Endothelial cell of umbilical vein (primary cell): Measurements from ENCODE around the gene TMEM119. TPM values are rescaled to one million over a fixed set of nuclear protein-coding genes. Genes with fewer than 3 reads are reported as not detected.

Experiments used
- BruUV-seq: library from RNA; stranded (reverse); fragments of 400-500 nt; replicated peaks from 2 replicates; lab custom pipeline; 2021; lab: Mats Ljungman, UMichigan
- CTCF ChIA-PET: fragments of 300-600, 350-600 bp; sonication (Branson Sonifier 250); formaldehyde crosslinking; loops from one replicate; lab custom pipeline; 2021; ENCODE audit warnings: antibody characterized with exemption, inconsistent platforms; lab: Charles Lee
- POLR2A ChIA-PET: fragments of 300-600, 350-600 bp; sonication (Branson Sonifier 250); formaldehyde crosslinking; loops from one replicate; lab custom pipeline; 2021; ENCODE audit warnings: antibody characterized with exemption, inconsistent platforms; lab: Charles Lee
- DNase-seq: peaks from one replicate; pipeline ENCODE4 v3.0.0-alpha.2; 2011; ENCODE audit warnings: low read depth, low spot score
- FAIRE-seq: peaks from 2 replicates; lab custom pipeline; 2011; peaks lifted over from hg19 to GRCh38; lab: Jason Lieb, UNC
- H2AFZ ChIP-seq: 2 replicates; pipeline ENCODE4 v1.6.0; 2012; ENCODE audit warnings: low read depth, low read length, control low read depth, inconsistent platforms
- H3K27ac ChIP-seq: 2 replicates; pipeline ENCODE4 v1.5.1; 2011; ENCODE audit warnings: low read depth, mild to moderate bottlenecking, control low read depth, low read length, moderate library complexity; ENCODE audit not compliant: insufficient read depth
- H3K27me3 ChIP-seq, 2 experiments: 2 replicates each; pipeline versions ENCODE4 v1.6.0 to v1.6.1; 2011; ENCODE audit warnings: low read length in 2 of 2, mixed read lengths in 1 of 2; ENCODE audit not compliant: control insufficient read depth in 2 of 2, insufficient read depth in 2 of 2
- H3K36me3 ChIP-seq, 2 experiments: 2 replicates in 1 of 2; 3 replicates in 1 of 2; pipeline ENCODE4 v1.5.1; 2011; ENCODE audit warnings: low read length in 2 of 2, mild to moderate bottlenecking in 1 of 2, moderate library complexity in 1 of 2; ENCODE audit not compliant: control insufficient read depth in 2 of 2, insufficient read depth in 2 of 2; ENCODE audit errors: extremely low read depth in 1 of 2
- H3K4me1 ChIP-seq: 3 replicates; pipeline ENCODE4 v1.5.1; 2011; ENCODE audit warnings: mild to moderate bottlenecking, low read length; ENCODE audit not compliant: control insufficient read depth, insufficient read depth; ENCODE audit errors: extremely low read depth
- H3K4me2 ChIP-seq: 2 replicates; pipeline ENCODE4 v1.6.1; 2011; ENCODE audit warnings: low read length, control low read depth, mixed read lengths; ENCODE audit not compliant: insufficient read depth
- H3K4me3 ChIP-seq, 3 experiments: fragments of 200-600 bp in 1 of 3; sonication (generic), shearing (Covaris generic) in 1 of 3; replicated peaks in 1 of 3; 2 replicates each; pipeline ENCODE4 v1.5.1; 2011 to 2016; ENCODE audit warnings: control low read depth in 3 of 3, low read length in 3 of 3, mild to moderate bottlenecking in 2 of 3, inconsistent platforms in 1 of 3, low read depth in 1 of 3, moderate library complexity in 1 of 3; ENCODE audit not compliant: insufficient read depth in 1 of 3
- H3K79me2 ChIP-seq: 2 replicates; pipeline ENCODE4 v1.6.0; 2012; ENCODE audit warnings: low read length, inconsistent platforms; ENCODE audit not compliant: control insufficient read depth, insufficient read depth
- H3K9ac ChIP-seq: replicated peaks from 2 replicates; pipeline ENCODE3; 2011; ENCODE audit warnings: low read length, control low read depth; ENCODE audit not compliant: insufficient read depth; ENCODE audit errors: extremely low read depth
- H3K9me1 ChIP-seq: replicated peaks from 3 replicates; pipeline ENCODE4 v1.6.0; 2011; ENCODE audit warnings: mild to moderate bottlenecking, low read length; ENCODE audit not compliant: control insufficient read depth, insufficient read depth; ENCODE audit errors: extremely low read depth
- H3K9me3 ChIP-seq: replicated peaks from 2 replicates; pipeline ENCODE4 v1.5.1; 2012; ENCODE audit warnings: low read length, inconsistent platforms; ENCODE audit not compliant: control insufficient read depth, insufficient read depth
- H4K20me1 ChIP-seq: replicated peaks from 2 replicates; pipeline ENCODE3; 2011; ENCODE audit warnings: mild to moderate bottlenecking, low read length; ENCODE audit not compliant: control insufficient read depth, insufficient read depth; ENCODE audit errors: extremely low read depth
- CTCF ChIP-seq, 2 donors: IDR thresholded peaks; 1 replicate in 1 of 2; 2 replicates in 1 of 2; pipeline ENCODE4 v1.5.1; 2011; ENCODE audit warnings: low read length in 2 of 2, mild to moderate bottlenecking in 2 of 2, moderate library complexity in 2 of 2, control low read depth in 1 of 2, inconsistent platforms in 1 of 2, low read depth in 1 of 2; ENCODE audit not compliant: insufficient read depth in 1 of 2; ENCODE audit errors: extremely low read depth in 1 of 2
- EZH2 ChIP-seq: IDR thresholded peaks from 2 replicates; pipeline ENCODE4 v1.6.1; 2012; ENCODE audit warnings: borderline replicate concordance, low read depth, mild to moderate bottlenecking, moderate library complexity, low read length, inconsistent platforms; ENCODE audit not compliant: severe bottlenecking
- FOS ChIP-seq: IDR thresholded peaks from 2 replicates; pipeline ENCODE4 v1.6.1; 2011; ENCODE audit warnings: mild to moderate bottlenecking, low read length, moderate library complexity, borderline replicate concordance; ENCODE audit not compliant: insufficient read depth
- GATA2 ChIP-seq: IDR thresholded peaks from 2 replicates; pipeline ENCODE4 v1.7.0; 2011; ENCODE audit warnings: low read depth, mild to moderate bottlenecking, moderate library complexity, mixed read lengths, low read length; ENCODE audit not compliant: insufficient read length, insufficient read depth
- JUN ChIP-seq: IDR thresholded peaks from 2 replicates; pipeline ENCODE4 v1.6.1; 2011; ENCODE audit warnings: borderline replicate concordance, low read depth; ENCODE audit not compliant: insufficient read length, insufficient read depth
- MYC ChIP-seq: IDR thresholded peaks from one replicate; pipeline ENCODE4 v1.6.1; 2011; ENCODE audit warnings: mild to moderate bottlenecking, low read depth, low read length
- POLR2A ChIP-seq: IDR thresholded peaks from 2 replicates; pipeline ENCODE4 v1.6.1; 2012; ENCODE audit warnings: low read depth, mild to moderate bottlenecking, control low read depth, low read length
- POLR2AphosphoS5 ChIP-seq: IDR thresholded peaks from 2 replicates; pipeline ENCODE4 v1.6.1; 2012; ENCODE audit warnings: low read depth, mild to moderate bottlenecking, control low read depth, low read length, moderate library complexity; ENCODE audit not compliant: insufficient read depth
- dilution Hi-C: fragments of 300-500 bp; cut with MboI; formaldehyde crosslinking; loops from one replicate; pipeline ENCODE4 v1.15.0; 2019; ENCODE audit warnings: low sequenced_read_pairs; ENCODE audit not compliant: extremely low pct_ligation_motif_present
- intact Hi-C: fragments of 100-400 bp; cut with micrococcal nuclease; formaldehyde crosslinking; loops from one replicate; pipeline ENCODE4 v1.10.0; 2022
- polyA plus RNA-seq, 4 experiments: library from polyadenylated mRNA; depleted of rRNA in 3 of 4; stranded (reverse) in 3 of 4; unstranded in 1 of 4; fragments of >200 nt; gene quantifications; 2 replicates each; pipeline versions ENCODE4 v1.2.1 to v1.2.3, GENCODE V29; 2011 to 2012; ENCODE audit warnings: missing spikeins in 1 of 4
- total RNA-seq: library from RNA; stranded (reverse); gene quantifications from 2 replicates; pipeline ENCODE4 v1.2.3, GENCODE V29; 2021
- TF ChIP-seq, protein P1 (sequence below): IDR thresholded peaks from 2 replicates; pipeline ENCODE4 v1.6.1; 2011; ENCODE audit not compliant: insufficient read depth, insufficient read length

Gene TMEM119
- total and polyA plus RNA-seq, 2 donors (not counting 3 experiments of a cell fraction or from before 2014, with no cell fraction given): not detected

GRCh38 chr12:108638997-108639822, 41.3 kb upstream of the TMEM119 start:
- Histone ChIP-seq H3K9me3 (no peaks in the 10 kb centered on the region), H3K36me3 (no peaks in the 10 kb centered on the region), H3K27me3 (no peaks in the 10 kb centered on the region), H3K9me1 (no peaks in the 10 kb centered on the region), H3K4me3 (no peak overlapping the region), H3K79me2 (no peaks in the 10 kb centered on the region), H3K4me2 (no peak overlapping the region), H3K4me1 (peaks cover 16% of the 10 kb centered on the region), H3K27ac (no peak overlapping the region), H3K9ac (no peak overlapping the region), H2AFZ (no peak overlapping the region), H4K20me1 (no peaks in the 10 kb centered on the region)
- DNase-seq (no peak), FAIRE-seq (no peak)
- ChIA-PET POLR2A (no interaction called here), CTCF (interaction anchor here (1.0 to 7.3 kb wide), 8 partner anchors 8 to 164 kb away, joined by 3 to 37 read pairs (median 4); no protein-coding TSS in a partner anchor)
- intact Hi-C loops (no loop called here), dilution Hi-C loops (no loop called here)
- TF ChIP-seq FOS (no peak), EZH2 (no peak), GATA2 (no peak), POLR2A (no peak), CTCF (IDR thresholded peaks at IDR 0.05; ENCODE audit: extremely low read depth in 1 of 2, insufficient read depth in 1 of 2, low read depth in 1 of 2, low read length in 2 of 2) (no peak), MYC (no peak), JUN (no peak), POLR2AphosphoS5 (no peak)
- TF ChIP-seq, protein P1, sequence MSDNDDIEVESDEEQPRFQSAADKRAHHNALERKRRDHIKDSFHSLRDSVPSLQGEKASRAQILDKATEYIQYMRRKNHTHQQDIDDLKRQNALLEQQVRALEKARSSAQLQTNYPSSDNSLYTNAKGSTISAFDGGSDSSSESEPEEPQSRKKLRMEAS: no peak
- BruUV-seq: no TSS peak
